WI38 (cell line): Measurements from ENCODE around the gene SLC29A1.

Experiments used
- H3K4me3 ChIP-seq: 2 replicates; pipeline ENCODE4 v1.5.1; 2011; ENCODE audit warnings: low read depth, mild to moderate bottlenecking, control low read depth, low read length
- TF ChIP-seq, protein P1 (sequence below): IDR thresholded peaks from 2 replicates; pipeline ENCODE4 v1.5.1; 2012; ENCODE audit warnings: low read depth, mild to moderate bottlenecking, control low read depth, low read length

Gene SLC29A1

DNA sequence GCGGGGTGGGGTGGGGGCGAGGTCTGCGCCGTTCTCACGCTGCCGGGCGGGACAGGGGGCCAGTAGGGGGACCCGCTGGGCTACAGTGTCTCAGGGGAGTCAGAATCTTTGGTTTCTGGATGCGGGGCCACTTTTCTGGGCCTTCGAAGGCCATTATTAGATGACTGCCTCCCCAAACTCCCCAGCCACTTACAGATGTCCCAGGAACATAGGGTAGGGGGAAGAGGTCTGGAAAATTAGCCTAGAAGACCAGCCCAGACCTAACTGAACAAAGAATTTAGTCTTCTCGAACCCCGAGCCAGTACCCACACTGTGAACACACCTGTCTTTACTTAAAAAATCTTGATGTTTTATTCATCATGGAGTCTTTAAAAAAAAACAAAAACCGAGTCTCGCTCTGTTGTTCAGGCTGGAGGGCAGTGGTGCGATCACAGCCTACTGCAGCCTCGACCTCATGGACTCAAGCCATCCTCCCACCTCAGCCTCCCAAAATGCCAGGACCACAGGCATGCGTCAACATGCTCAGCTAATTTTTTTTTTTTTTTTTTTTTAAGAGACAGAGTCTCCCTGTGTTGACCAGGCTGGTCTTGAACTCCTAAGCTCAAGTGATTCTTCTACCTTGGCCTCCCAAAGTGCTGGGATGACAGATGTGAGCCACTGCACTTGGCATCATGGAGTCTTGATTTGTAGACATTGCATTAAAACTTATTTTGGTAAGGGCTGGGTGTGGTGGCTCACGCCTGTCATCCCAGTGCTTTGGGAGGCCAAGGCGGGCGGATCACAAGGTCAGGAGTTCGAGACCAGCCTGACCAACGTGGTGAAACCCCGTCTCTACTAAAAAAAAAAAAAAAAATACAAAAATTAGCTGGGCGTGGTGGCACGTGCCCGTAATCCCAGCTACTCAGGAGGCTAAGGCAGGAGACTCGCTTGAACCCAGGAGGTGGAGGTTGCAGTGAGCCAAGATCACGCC, 3.3 kb upstream of the SLC29A1 start:
- TF ChIP-seq, protein P1, sequence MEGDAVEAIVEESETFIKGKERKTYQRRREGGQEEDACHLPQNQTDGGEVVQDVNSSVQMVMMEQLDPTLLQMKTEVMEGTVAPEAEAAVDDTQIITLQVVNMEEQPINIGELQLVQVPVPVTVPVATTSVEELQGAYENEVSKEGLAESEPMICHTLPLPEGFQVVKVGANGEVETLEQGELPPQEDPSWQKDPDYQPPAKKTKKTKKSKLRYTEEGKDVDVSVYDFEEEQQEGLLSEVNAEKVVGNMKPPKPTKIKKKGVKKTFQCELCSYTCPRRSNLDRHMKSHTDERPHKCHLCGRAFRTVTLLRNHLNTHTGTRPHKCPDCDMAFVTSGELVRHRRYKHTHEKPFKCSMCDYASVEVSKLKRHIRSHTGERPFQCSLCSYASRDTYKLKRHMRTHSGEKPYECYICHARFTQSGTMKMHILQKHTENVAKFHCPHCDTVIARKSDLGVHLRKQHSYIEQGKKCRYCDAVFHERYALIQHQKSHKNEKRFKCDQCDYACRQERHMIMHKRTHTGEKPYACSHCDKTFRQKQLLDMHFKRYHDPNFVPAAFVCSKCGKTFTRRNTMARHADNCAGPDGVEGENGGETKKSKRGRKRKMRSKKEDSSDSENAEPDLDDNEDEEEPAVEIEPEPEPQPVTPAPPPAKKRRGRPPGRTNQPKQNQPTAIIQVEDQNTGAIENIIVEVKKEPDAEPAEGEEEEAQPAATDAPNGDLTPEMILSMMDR = no peak

DNA sequence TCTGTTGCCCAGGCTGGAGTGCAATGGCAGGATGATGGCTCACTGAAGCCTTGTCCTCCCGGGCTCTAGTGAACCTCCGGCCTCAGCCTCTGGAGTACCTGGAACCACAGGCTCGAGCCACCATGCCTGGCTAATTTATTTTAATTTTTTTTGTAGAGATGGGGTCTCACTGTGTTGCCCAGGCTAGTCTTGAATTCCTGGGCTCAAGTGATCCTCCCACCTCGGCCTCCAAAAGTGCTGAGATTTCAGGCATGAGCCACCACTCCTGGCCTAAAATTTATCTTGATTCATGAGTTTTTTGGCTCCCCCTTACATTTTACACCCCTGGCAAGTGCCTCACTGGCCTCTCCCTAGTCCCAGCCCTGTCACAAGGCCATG, 2.5 kb upstream of the SLC29A1 start:
- TF ChIP-seq, protein P1 = no peak
- H3K4me3 ChIP-seq = no peak overlapping the region

More for the DNA sequence above, 3.3 kb upstream of the SLC29A1 start:
- H3K4me3 ChIP-seq = no peak overlapping the region; the same call in 1 of the 2 replicates

DNA sequence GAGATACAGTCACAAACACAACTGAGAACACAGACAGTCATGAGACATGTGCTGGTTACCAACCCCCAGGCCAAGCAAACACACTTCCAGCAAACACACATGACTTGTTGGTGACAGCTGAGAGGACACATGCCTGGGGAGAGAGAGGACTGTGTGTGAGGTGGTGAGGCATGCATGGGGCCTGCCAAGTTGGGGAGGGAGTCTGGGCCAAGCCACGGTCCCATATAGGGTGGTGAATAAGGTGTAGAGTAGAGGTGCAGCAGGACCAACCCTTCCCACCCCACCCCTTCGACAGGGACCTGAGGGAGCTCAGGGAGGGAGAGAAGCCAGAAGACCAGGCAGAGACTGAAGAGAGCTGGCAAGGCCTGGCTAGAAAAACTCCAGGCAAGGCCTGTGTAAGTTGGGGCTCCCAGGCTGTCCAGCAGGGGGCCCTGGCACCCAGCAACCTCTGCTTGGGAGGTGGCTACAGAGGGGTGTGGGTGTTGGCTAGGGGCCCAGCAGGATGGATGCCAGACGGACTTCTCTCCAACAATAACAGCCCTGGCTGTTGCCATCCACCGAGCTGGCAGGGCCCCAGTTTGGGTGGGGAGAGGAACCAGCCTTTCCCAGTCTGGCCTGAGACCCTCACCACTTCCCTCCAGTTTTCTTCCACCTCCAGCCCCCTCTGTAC, 2.0 kb upstream of the SLC29A1 start:
- TF ChIP-seq, protein P1 = peak; percentile 78
- H3K4me3 ChIP-seq = no peak overlapping the region

DNA sequence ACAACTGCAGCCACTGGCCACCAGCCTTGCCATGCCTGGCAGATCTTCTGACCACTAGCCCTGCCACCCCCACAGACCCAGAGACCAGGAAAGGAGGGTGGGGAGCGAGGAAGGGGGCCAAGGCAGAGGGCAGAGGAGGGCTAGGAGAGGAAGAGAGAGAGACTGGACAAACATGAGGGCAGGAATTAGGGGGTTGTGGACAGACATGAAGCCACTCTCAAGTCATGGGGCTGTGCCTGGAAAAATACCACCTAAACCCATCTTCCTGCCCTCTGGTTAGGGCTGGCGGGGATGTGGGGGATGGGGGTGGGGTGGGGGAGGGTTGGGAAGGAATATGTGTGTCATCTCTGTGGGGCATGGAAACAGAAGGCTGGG, 1.4 kb upstream of the SLC29A1 start:
- no peak overlapping the region for H3K4me3 ChIP-seq
- TF ChIP-seq, protein P1 = no peak

DNA sequence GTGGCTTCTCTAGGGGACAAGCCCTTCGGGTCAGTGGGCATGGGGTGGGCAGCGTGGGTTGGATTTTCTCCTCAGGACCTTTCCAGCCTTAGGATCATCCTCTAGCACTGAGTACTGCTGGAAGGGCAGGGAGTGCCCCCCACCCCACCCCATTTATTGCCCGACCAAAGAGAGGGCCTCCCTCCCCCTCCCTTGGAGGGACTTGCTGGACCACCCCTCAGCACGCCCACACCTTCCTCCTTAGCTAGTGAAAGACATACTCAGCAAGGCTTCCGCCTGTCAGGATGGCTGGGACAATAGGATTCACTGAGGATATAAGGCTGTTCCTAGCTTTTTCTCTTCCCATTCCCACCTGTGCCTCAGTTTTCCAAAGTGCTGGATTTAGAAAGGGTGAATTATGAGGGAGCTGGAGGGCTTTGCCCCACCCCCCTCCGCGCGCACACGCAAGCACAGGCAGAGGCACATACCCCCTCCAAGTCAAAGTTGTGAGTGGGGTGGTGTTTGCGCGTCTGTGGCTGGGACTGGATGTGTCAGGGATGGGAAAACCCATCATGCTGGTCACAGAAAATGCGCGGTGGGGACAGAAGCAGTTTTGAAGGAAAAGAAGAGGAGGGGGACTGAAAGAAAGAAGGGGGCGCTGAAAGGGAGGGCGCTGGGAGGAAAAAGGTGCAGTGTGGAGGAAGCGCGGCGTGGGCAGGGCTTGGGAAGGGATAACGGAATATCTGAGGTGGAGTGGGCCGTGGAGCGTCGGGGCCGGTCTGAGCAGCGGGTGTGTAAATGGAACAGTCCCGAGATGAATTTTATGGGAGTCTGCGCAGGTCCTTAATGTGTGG, 693 bp upstream of the SLC29A1 start:
- TF ChIP-seq, protein P1 = no peak
- H3K4me3 ChIP-seq = peak overlapping the region; percentile 62

DNA sequence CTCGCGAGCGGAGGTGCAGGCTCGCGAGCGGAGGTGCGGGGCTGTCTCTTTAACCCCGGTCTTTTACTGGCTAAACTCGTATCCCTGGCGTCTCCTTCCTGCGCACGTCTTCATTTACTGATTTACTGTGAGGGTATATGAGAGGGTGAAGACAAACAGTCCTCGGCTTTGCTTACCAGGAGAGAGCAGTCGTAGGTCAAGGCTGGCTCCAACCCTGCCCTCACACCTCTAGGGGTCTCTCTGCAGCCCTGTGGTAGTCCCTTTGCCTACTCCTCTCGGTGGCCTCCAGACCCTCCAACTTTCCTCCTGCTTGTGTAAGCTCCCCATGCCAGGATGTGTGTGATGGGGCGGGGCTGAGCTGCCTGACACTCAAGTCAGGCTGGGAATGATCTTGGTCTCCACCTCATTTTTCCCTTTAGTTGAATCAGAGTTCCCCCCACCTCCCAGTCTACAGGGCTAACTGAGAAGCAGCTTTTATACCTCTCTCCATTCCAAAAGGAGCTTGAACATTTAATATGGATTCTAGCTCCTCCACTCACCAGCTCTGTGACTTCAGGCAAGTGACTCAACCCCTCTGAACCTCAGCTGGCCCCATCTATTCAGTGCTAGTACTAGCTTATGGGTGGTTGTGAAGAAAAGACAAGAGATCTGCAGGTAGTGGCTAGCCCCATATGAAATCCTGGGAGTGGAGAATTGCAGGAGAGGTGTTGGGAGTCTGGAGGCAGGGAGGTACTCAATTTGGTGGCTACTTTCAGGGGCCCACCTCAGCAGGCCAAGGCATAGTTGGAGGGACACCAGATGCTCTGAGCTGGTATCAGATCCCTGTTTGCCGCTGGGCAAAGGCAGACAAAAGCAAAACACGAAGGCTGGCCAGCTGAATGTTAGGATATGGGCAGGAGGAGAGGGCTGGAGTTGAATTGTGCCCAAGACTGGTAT, 902 bp downstream of the SLC29A1 start:
- H3K4me3 ChIP-seq = peak overlapping the region; percentile 62

More for the DNA sequence above, 902 bp downstream of the SLC29A1 start:
- TF ChIP-seq, protein P1 = no peak
